Osteocyte (in vitro differentiated cells): ENCODE measurements around the gene UBE2L6. TPM values are rescaled to one million over a fixed set of nuclear protein-coding genes. Genes with fewer than 3 reads are reported as not detected.

ENCODE experiments used
- DNase-seq: peaks from one replicate; pipeline ENCODE4 v3.0.0; 2021; ENCODE audit warnings: mixed read lengths; ENCODE audit not compliant: unreplicated experiment; ENCODE audit errors: extremely low spot score
- H3K27ac Mint-ChIP-seq: one replicate; pipeline ENCODE4 v1.8.0; 2021; ENCODE audit warnings: mild to moderate bottlenecking, mixed read lengths; ENCODE audit not compliant: unreplicated experiment
- H3K27me3 Mint-ChIP-seq: one replicate; pipeline ENCODE4 v1.8.0; 2021; ENCODE audit warnings: mixed read lengths; ENCODE audit not compliant: unreplicated experiment
- H3K36me3 Mint-ChIP-seq: one replicate; pipeline ENCODE4 v1.8.0; 2021; ENCODE audit warnings: mixed read lengths; ENCODE audit not compliant: unreplicated experiment
- H3K4me1 Mint-ChIP-seq: one replicate; pipeline ENCODE4 v1.8.0; 2021; ENCODE audit warnings: mixed read lengths; ENCODE audit not compliant: unreplicated experiment
- H3K4me3 Mint-ChIP-seq: one replicate; pipeline ENCODE4 v1.8.0; 2021; ENCODE audit warnings: mild to moderate bottlenecking, moderate library complexity, mixed read lengths; ENCODE audit not compliant: unreplicated experiment
- H3K9me3 Mint-ChIP-seq: one replicate; pipeline ENCODE4 v1.8.0; 2021; ENCODE audit warnings: mixed read lengths; ENCODE audit not compliant: unreplicated experiment
- total RNA-seq: library from RNA; stranded (reverse); gene quantifications from 2 replicates; pipeline ENCODE4 v1.2.1, GENCODE V29; 2021
- TF ChIP-seq, protein P1 (sequence below): fragments of 200-600 bp; sonication (generic); IDR thresholded peaks from 2 replicates; pipeline ENCODE4 v1.5.0; 2021; ENCODE audit warnings: antibody characterized with exemption, mild to moderate bottlenecking, moderate library complexity

The UBE2L6 gene
- total RNA-seq, 1 donor from 2014 or later: 58.9 TPM

GRCh38 chr11:57506522-57506921 is 61.0 kb downstream of the UBE2L6 start:
- Mint-ChIP-seq H3K4me3 (no peak overlapping the region), H3K27ac (no peak overlapping the region), H3K36me3 (no peaks in the 10 kb centered on the region), H3K27me3 (no peaks in the 10 kb centered on the region), H3K4me1 (no peaks in the 10 kb centered on the region), H3K9me3 (no peaks in the 10 kb centered on the region)
- DNase-seq: no peak
- TF ChIP-seq, protein P1, sequence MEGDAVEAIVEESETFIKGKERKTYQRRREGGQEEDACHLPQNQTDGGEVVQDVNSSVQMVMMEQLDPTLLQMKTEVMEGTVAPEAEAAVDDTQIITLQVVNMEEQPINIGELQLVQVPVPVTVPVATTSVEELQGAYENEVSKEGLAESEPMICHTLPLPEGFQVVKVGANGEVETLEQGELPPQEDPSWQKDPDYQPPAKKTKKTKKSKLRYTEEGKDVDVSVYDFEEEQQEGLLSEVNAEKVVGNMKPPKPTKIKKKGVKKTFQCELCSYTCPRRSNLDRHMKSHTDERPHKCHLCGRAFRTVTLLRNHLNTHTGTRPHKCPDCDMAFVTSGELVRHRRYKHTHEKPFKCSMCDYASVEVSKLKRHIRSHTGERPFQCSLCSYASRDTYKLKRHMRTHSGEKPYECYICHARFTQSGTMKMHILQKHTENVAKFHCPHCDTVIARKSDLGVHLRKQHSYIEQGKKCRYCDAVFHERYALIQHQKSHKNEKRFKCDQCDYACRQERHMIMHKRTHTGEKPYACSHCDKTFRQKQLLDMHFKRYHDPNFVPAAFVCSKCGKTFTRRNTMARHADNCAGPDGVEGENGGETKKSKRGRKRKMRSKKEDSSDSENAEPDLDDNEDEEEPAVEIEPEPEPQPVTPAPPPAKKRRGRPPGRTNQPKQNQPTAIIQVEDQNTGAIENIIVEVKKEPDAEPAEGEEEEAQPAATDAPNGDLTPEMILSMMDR: no peak

DNA sequence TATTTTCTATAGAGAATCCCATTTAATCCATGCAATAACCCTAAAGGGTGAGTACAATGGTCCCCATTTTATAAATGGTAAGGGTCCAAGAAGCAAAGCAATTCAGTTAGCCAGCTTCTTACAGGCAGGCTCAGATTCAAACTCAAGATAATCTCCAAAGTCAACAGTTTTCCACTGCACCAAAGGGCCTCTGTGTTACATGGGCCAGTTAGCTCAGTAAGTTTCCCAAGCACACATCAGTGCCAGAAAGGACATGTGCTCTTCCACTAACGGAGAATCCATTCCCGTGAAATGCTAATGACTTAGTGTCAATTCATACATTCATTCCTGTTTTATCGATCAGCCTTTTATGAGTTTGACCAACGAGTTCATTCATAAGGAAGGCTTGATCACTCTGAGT is 63.0 kb downstream of the UBE2L6 start:
- H3K27me3 Mint-ChIP-seq: no peaks in the 10 kb centered on the region
- TF ChIP-seq, protein P1: no peak
- H3K9me3 Mint-ChIP-seq: no peaks in the 10 kb centered on the region
- H3K27ac Mint-ChIP-seq: no peak overlapping the region
- H3K4me3 Mint-ChIP-seq: no peak overlapping the region
- DNase-seq: no peak
- H3K36me3 Mint-ChIP-seq: no peaks in the 10 kb centered on the region
- peaks cover 10% of the 10 kb centered on the region for H3K4me1 Mint-ChIP-seq

DNA sequence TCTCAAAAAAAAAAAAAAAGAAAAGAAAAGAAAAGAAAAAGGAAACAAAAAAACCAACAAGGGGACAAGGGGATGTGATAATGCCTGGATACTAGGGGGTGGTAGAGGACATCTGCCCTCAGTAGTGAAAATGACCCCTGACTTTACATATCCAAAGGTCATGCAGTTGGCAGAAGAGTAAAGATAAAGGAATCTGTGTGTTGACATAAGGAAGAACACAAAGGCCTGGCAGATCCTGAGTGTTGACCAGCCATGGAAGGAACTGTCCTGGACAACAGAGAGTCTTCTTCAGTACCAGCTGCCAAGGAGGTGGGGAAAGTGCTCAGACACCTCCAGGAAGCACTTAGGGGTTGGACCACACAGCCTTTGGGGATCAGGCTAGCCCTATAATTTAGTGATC is 64.6 kb downstream of the UBE2L6 start:
- no peaks in the 10 kb centered on the region for H3K36me3 Mint-ChIP-seq
- H3K9me3 Mint-ChIP-seq: no peaks in the 10 kb centered on the region
- TF ChIP-seq, protein P1: no peak
- peaks cover 12% of the 10 kb centered on the region for H3K4me1 Mint-ChIP-seq
- no peak overlapping the region for H3K27ac Mint-ChIP-seq
- no peak for DNase-seq
- H3K4me3 Mint-ChIP-seq: no peak overlapping the region
- H3K27me3 Mint-ChIP-seq: no peaks in the 10 kb centered on the region

- no peaks in the 10 kb centered on the region for H3K27me3 Mint-ChIP-seq
- H3K4me3 Mint-ChIP-seq: no peak overlapping the region
- no peak for DNase-seq
- peaks cover 12% of the 10 kb centered on the region for H3K4me1 Mint-ChIP-seq
- TF ChIP-seq, protein P1: no peak
- H3K9me3 Mint-ChIP-seq: no peaks in the 10 kb centered on the region
- peaks cover 2% of the 10 kb centered on the region for H3K36me3 Mint-ChIP-seq
- no peak overlapping the region for H3K27ac Mint-ChIP-seq
Measured at GRCh38 chr11:57502376-57502775, 65.1 kb downstream of the UBE2L6 start.

GRCh38 chr11:57501953-57502352 is 65.5 kb downstream of the UBE2L6 start:
- Mint-ChIP-seq H3K27ac (no peak overlapping the region), H3K36me3 (peaks cover 2% of the 10 kb centered on the region), H3K27me3 (no peaks in the 10 kb centered on the region), H3K4me1 (peaks cover 12% of the 10 kb centered on the region), H3K9me3 (no peaks in the 10 kb centered on the region), H3K4me3 (no peak overlapping the region)
- TF ChIP-seq, protein P1: no peak
- no peak for DNase-seq

Other genes with a start within 250 kb of the UBE2L6 start
- 152 and 169 TPM in 2 replicates for gene TNKS1BP1, start 242.7 kb downstream of the UBE2L6 start, total RNA-seq
- gene SSRP1, start 231.8 kb downstream of the UBE2L6 start, total RNA-seq: 97.4 and 99.4 TPM in 2 replicates
- not detected in 2 replicates for gene P2RX3, start 229.3 kb downstream of the UBE2L6 start, total RNA-seq
- gene PRG3, start 186.5 kb downstream of the UBE2L6 start, total RNA-seq: not detected in 2 replicates
- not detected in 2 replicates for gene PRG2, start 177.0 kb downstream of the UBE2L6 start, total RNA-seq
- gene SLC43A3, start 140.6 kb downstream of the UBE2L6 start, total RNA-seq: 14.9 and 17.1 TPM in 2 replicates
- gene RTN4RL2, start 107.1 kb downstream of the UBE2L6 start, total RNA-seq: 0.81 and 0.84 TPM in 2 replicates
- 14.3 and 16.2 TPM in 2 replicates for gene SLC43A1, start 52.0 kb downstream of the UBE2L6 start, total RNA-seq
- gene TIMM10, start 36.9 kb downstream of the UBE2L6 start, total RNA-seq: 47.3 and 54.5 TPM in 2 replicates
- not detected in 2 replicates for gene SMTNL1, start 30.1 kb downstream of the UBE2L6 start, total RNA-seq
- gene SERPING1, start 30.0 kb upstream of the UBE2L6 start, total RNA-seq: 19.9 and 21.9 TPM in 2 replicates
- gene YPEL4, start 82.2 kb upstream of the UBE2L6 start, total RNA-seq: 0.24 and 0.35 TPM in 2 replicates
- gene CLP1, start 90.1 kb upstream of the UBE2L6 start, total RNA-seq: 12.6 and 14.4 TPM in 2 replicates
- gene ZDHHC5, start 100.4 kb upstream of the UBE2L6 start, total RNA-seq: 60.5 and 78.0 TPM in 2 replicates
- 18.5 and 20.4 TPM in 2 replicates for gene MED19, start 144.5 kb upstream of the UBE2L6 start, total RNA-seq
- gene TMX2, start 144.9 kb upstream of the UBE2L6 start, total RNA-seq: 61.9 and 62.2 TPM in 2 replicates
- gene SELENOH, start 173.8 kb upstream of the UBE2L6 start, total RNA-seq: 103 and 122 TPM in 2 replicates
- not detected in 2 replicates for gene BTBD18, start 184.1 kb upstream of the UBE2L6 start, total RNA-seq
- 181 and 183 TPM in 2 replicates for gene CTNND1, start 194.1 kb upstream of the UBE2L6 start, total RNA-seq